Mesendoderm (in vitro differentiated cells): ENCODE results near the gene CDK5.
A peak's percentile ranks its signal among the peaks of the same experiment; 100 is the strongest.

Experiments used
- DNase-seq: peaks from one replicate; pipeline ENCODE4 v3.0.0; 2013
- H2AK5ac ChIP-seq: 2 replicates; pipeline ENCODE4 v1.6.1; 2013; ENCODE audit warnings: low read length, inconsistent platforms
- H2BK120ac ChIP-seq: 2 replicates; pipeline ENCODE4 v1.6.1; 2013; ENCODE audit warnings: low read depth, mild to moderate bottlenecking, low read length, moderate library complexity, mixed read lengths
- H2BK15ac ChIP-seq: replicated peaks from 2 replicates; pipeline ENCODE4 v1.6.1; 2013; ENCODE audit warnings: low read depth, mild to moderate bottlenecking, moderate library complexity
- H2BK5ac ChIP-seq: 2 replicates; pipeline ENCODE4 v1.6.1; 2013; ENCODE audit warnings: low read length, inconsistent platforms
- H3K18ac ChIP-seq: 2 replicates; pipeline ENCODE4 v1.6.1; 2013; ENCODE audit warnings: mild to moderate bottlenecking, low read length, mixed read lengths
- H3K23ac ChIP-seq: one replicate; pipeline ENCODE4 v1.6.1; 2013; ENCODE audit warnings: low read length
- H3K27ac ChIP-seq: 2 replicates; pipeline ENCODE4 v1.5.1; 2013; ENCODE audit warnings: low read depth, mild to moderate bottlenecking, inconsistent platforms, low read length, moderate library complexity
- H3K27me3 ChIP-seq: 2 replicates; pipeline ENCODE4 v1.6.1; 2013; ENCODE audit warnings: low read length, control low read depth, mild to moderate bottlenecking, inconsistent platforms; ENCODE audit not compliant: insufficient read depth, poor library complexity
- H3K36me3 ChIP-seq: 2 replicates; pipeline ENCODE4 v1.6.1; 2013; ENCODE audit warnings: low read length, inconsistent platforms; ENCODE audit not compliant: control insufficient read depth, insufficient read depth
- H3K4ac ChIP-seq: one replicate; pipeline ENCODE4 v1.6.1; 2013; ENCODE audit warnings: low read depth, mild to moderate bottlenecking, low read length, moderate library complexity
- H3K4me1 ChIP-seq: 2 replicates; pipeline ENCODE4 v1.6.1; 2013; ENCODE audit warnings: low read depth, low read length, inconsistent platforms; ENCODE audit not compliant: control insufficient read depth
- H3K4me2 ChIP-seq: 2 replicates; pipeline ENCODE4 v1.6.1; 2013; ENCODE audit warnings: low read length
- H3K4me3 ChIP-seq: 2 replicates; pipeline ENCODE4 v1.5.1; 2013; ENCODE audit warnings: mild to moderate bottlenecking, low read length
- H3K56ac ChIP-seq: one replicate; pipeline ENCODE4 v1.6.1; 2013; ENCODE audit warnings: low read length
- H3K79me1 ChIP-seq: 2 replicates; pipeline ENCODE4 v1.6.1; 2013; ENCODE audit warnings: low read length, inconsistent platforms
- H3K79me2 ChIP-seq: 2 replicates; pipeline ENCODE4 v1.6.1; 2013; ENCODE audit warnings: mild to moderate bottlenecking, low read length; ENCODE audit not compliant: control insufficient read depth, insufficient read depth
- H3K9ac ChIP-seq: 2 replicates; pipeline ENCODE4 v1.6.1; 2013; ENCODE audit warnings: low read length, inconsistent platforms
- H4K5ac ChIP-seq: one replicate; pipeline ENCODE4 v1.6.1; 2013; ENCODE audit warnings: low read length
- H4K8ac ChIP-seq: one replicate; pipeline ENCODE4 v1.6.1; 2013; ENCODE audit warnings: low read depth, mild to moderate bottlenecking, control low read depth, low read length, moderate library complexity
- WGBS: extraction: QIAGEN DNeasy Blood & Tissue Kit; methylation state at CpG from one replicate; pipeline ENCODE4 v1.1.7; 2013; ENCODE audit warnings: low lambda C conversion rate, missing lambda C conversion rate; ENCODE audit not compliant: insufficient coverage; ENCODE audit errors: extremely low coverage; 5-methylcytosine and 5-hydroxymethylcytosine counted together

Gene CDK5

GRCh38 chr7:151008143-151008510 lies 49.6 kb downstream of the CDK5 start:
- H3K56ac ChIP-seq: peak overlapping the region; percentile 40

GRCh38 chr7:151007469-151007898 lies 50.2 kb downstream of the CDK5 start:
- peak overlapping the region; percentile 73 for H3K23ac ChIP-seq
- H3K27me3 ChIP-seq: no peaks in the 10 kb centered on the region
- no CpG with 5 or more reads among the region's 7 CpGs for WGBS
- no peaks in the 10 kb centered on the region for H3K36me3 ChIP-seq
- peaks cover 17% of the 10 kb centered on the region for H3K4me1 ChIP-seq
- no peak overlapping the region for H4K5ac ChIP-seq
- peak overlapping the region; percentile 90 for H2BK5ac ChIP-seq
- no peak overlapping the region for H4K8ac ChIP-seq
- peak overlapping the region; percentile 81 for H3K56ac ChIP-seq
- no peaks in the 10 kb centered on the region for H3K79me2 ChIP-seq
- H3K18ac ChIP-seq: no peak overlapping the region
- H3K27ac ChIP-seq: peak overlapping the region; percentile 25
- H2AK5ac ChIP-seq: peak overlapping the region; percentile 88
- H3K4ac ChIP-seq: no peak overlapping the region
- H2BK120ac ChIP-seq: no peak overlapping the region
- no peak overlapping the region for H2BK15ac ChIP-seq
- H3K9ac ChIP-seq: peak overlapping the region; percentile 57
- no peak for DNase-seq
- H3K4me2 ChIP-seq: no peak overlapping the region
- no peak overlapping the region for H3K4me3 ChIP-seq
- H3K79me1 ChIP-seq: no peaks in the 10 kb centered on the region

More at GRCh38 chr7:151008143-151008510, 49.6 kb downstream of the CDK5 start:
- no peak overlapping the region for H3K27ac ChIP-seq
- H2BK5ac ChIP-seq: no peak overlapping the region
- peak; percentile 90 for DNase-seq
- H4K5ac ChIP-seq: no peak overlapping the region
- H3K9ac ChIP-seq: no peak overlapping the region
- H3K79me2 ChIP-seq: no peaks in the 10 kb centered on the region
- H3K79me1 ChIP-seq: no peaks in the 10 kb centered on the region
- no peak overlapping the region for H3K4ac ChIP-seq
- no peak overlapping the region for H3K18ac ChIP-seq
- no peak overlapping the region for H3K23ac ChIP-seq
- no peak overlapping the region for H4K8ac ChIP-seq
- H3K4me2 ChIP-seq: no peak overlapping the region
- peaks cover 17% of the 10 kb centered on the region for H3K4me1 ChIP-seq
- WGBS: no CpG with 5 or more reads among the region's 11 CpGs
- no peaks in the 10 kb centered on the region for H3K27me3 ChIP-seq
- H2AK5ac ChIP-seq: no peak overlapping the region
- no peak overlapping the region for H2BK15ac ChIP-seq
- no peak overlapping the region for H3K4me3 ChIP-seq
- H2BK120ac ChIP-seq: no peak overlapping the region
- H3K36me3 ChIP-seq: no peaks in the 10 kb centered on the region

DNA sequence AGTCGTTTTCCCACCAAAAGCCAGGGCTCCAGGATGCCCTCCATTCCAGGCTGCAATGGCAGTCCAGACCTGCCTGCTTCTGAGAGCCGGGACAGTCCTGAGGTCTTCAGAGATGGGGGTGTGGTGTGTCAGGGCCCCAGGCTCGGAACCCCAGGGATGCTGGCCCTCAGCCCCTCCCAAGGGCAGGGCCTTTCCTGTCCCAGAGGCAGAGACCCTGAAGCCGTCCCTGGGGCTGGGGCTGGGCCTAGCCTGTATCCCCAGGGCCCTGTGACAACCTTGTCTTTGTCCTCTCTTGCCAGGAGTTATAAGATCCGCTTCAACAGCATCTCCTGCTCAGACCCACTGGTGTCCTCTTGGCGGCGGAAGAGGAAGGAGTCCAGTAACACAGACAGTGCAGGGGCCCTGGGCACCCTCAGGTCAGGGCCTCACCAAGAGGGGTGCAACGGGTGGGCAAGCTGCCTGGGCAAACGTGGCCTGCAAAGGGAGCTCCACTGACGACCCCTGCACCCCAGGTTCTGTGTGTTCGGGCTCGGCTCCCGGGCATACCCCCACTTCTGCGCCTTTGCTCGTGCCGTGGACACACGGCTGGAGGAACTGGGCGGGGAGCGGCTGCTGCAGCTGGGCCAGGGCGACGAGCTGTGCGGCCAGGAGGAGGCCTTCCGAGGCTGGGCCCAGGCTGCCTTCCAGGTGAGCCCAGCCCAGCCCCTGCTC lies 51.0 kb downstream of the CDK5 start:
- H2BK5ac ChIP-seq: no peak overlapping the region
- no peak overlapping the region for H3K4ac ChIP-seq
- no peak for DNase-seq
- H3K27ac ChIP-seq: no peak overlapping the region
- H3K18ac ChIP-seq: no peak overlapping the region
- H2BK120ac ChIP-seq: no peak overlapping the region
- H3K79me1 ChIP-seq: no peaks in the 10 kb centered on the region
- H3K56ac ChIP-seq: peak overlapping the region; percentile 81
- no peaks in the 10 kb centered on the region for H3K79me2 ChIP-seq
- H3K9ac ChIP-seq: peak overlapping the region; percentile 57
- no peak overlapping the region for H2AK5ac ChIP-seq
- H4K5ac ChIP-seq: no peak overlapping the region
- no peaks in the 10 kb centered on the region for H3K36me3 ChIP-seq
- WGBS: no CpG with 5 or more reads among the region's 23 CpGs
- no peak overlapping the region for H2BK15ac ChIP-seq
- H3K4me3 ChIP-seq: no peak overlapping the region
- H3K23ac ChIP-seq: no peak overlapping the region
- H3K27me3 ChIP-seq: no peaks in the 10 kb centered on the region
- H3K4me2 ChIP-seq: no peak overlapping the region
- no peak overlapping the region for H4K8ac ChIP-seq
- peaks cover 17% of the 10 kb centered on the region for H3K4me1 ChIP-seq

- Histone ChIP-seq H3K23ac (no peak overlapping the region), H3K4me1 (peaks cover 16% of the 10 kb centered on the region), H3K4me3 (no peak overlapping the region), H2BK15ac (no peak overlapping the region), H2BK120ac (no peak overlapping the region), H3K36me3 (no peaks in the 10 kb centered on the region), H3K4ac (no peak overlapping the region), H2BK5ac (no peak overlapping the region), H3K79me2 (no peaks in the 10 kb centered on the region), H2AK5ac (no peak overlapping the region), H3K27me3 (no peaks in the 10 kb centered on the region), H4K8ac (no peak overlapping the region), H3K27ac (no peak overlapping the region), H3K9ac (no peak overlapping the region), H3K56ac (no peak overlapping the region), H3K79me1 (no peaks in the 10 kb centered on the region), H3K18ac (no peak overlapping the region), H4K5ac (no peak overlapping the region), H3K4me2 (no peak overlapping the region)
- DNase-seq: no peak
- WGBS: no CpG with 5 or more reads among the region's 9 CpGs
Measured at GRCh38 chr7:151005566-151005965, 52.1 kb downstream of the CDK5 start.
